IMR-90 (cell line): ENCODE data around the gene AKIRIN1.

Experiments used
- CTCF ChIP-seq: conservative IDR thresholded peaks from 2 replicates; pipeline ENCODE4 v1.5.1; 2012; ENCODE audit warnings: mild to moderate bottlenecking, low read depth, low read length, improper control_type of control experiment
- FOS ChIP-seq: fragments of 150-350 bp; IDR thresholded peaks from 2 replicates; pipeline ENCODE4 v1.6.1; 2016; ENCODE audit warnings: low read depth, low read length
- POLR2A ChIP-seq: IDR thresholded peaks from 2 replicates; pipeline ENCODE4 v1.6.1; 2012; ENCODE audit warnings: mild to moderate bottlenecking, low read depth, low read length
- RCOR1 ChIP-seq: IDR thresholded peaks from 2 replicates; pipeline ENCODE4 v1.6.1; 2012; ENCODE audit warnings: mild to moderate bottlenecking, low read length, improper control_type of control experiment; ENCODE audit not compliant: insufficient replicate concordance

GRCh38 chr1:38997901-38998190 lies 6.8 kb downstream of the AKIRIN1 start:
- TF ChIP-seq CTCF (no peak), RCOR1 (no peak), FOS (no peak), POLR2A (no peak)
